HG03442 (cell line): ENCODE results near the gene CYP26A1.

ENCODE experiments used
- ATAC-seq: cut with Tn5 transposase; IDR thresholded peaks from one replicate; pipeline ENCODE4 v1.9.1; 2021; ENCODE audit warnings: mild to moderate bottlenecking, moderate library complexity; ENCODE audit not compliant: unreplicated experiment

CYP26A1 gene

GRCh38 chr10:93063977-93064660 lies 9.6 kb upstream of the CYP26A1 start:
- no peak for ATAC-seq

- ATAC-seq = no peak
Observed at GRCh38 chr10:93064874-93065660, 8.6 kb upstream of the CYP26A1 start.

- no peak for ATAC-seq
Observed at GRCh38 chr10:93065675-93066543, 7.8 kb upstream of the CYP26A1 start.

- no peak for ATAC-seq
Observed at GRCh38 chr10:93066544-93066913, 7.2 kb upstream of the CYP26A1 start.

GRCh38 chr10:93067443-93068365 lies 6.0 kb upstream of the CYP26A1 start:
- ATAC-seq = no peak

GRCh38 chr10:93068411-93069244 lies 5.1 kb upstream of the CYP26A1 start:
- no peak for ATAC-seq

- ATAC-seq = no peak
Observed at GRCh38 chr10:93069245-93069561, 4.5 kb upstream of the CYP26A1 start.

- no peak for ATAC-seq
Observed at GRCh38 chr10:93070378-93071176, 3.1 kb upstream of the CYP26A1 start.

GRCh38 chr10:93071177-93071472 lies 2.6 kb upstream of the CYP26A1 start:
- no peak for ATAC-seq

- ATAC-seq = no peak
Observed at GRCh38 chr10:93071674-93072224, 1.9 kb upstream of the CYP26A1 start.

- no peak for ATAC-seq
Observed at GRCh38 chr10:93072225-93072712, 1.4 kb upstream of the CYP26A1 start.

- no peak for ATAC-seq
Observed at GRCh38 chr10:93072713-93073538, 767 bp upstream of the CYP26A1 start.

GRCh38 chr10:93074147-93074596 lies 479 bp downstream of the CYP26A1 start:
- ATAC-seq = no peak

- ATAC-seq = no peak
Observed at GRCh38 chr10:93074597-93075368, 1.1 kb downstream of the CYP26A1 start.

- ATAC-seq = no peak
Observed at GRCh38 chr10:93075369-93076221, 1.9 kb downstream of the CYP26A1 start.

GRCh38 chr10:93076871-93077270 lies 3.2 kb downstream of the CYP26A1 start:
- no peak for ATAC-seq
